Measurements from ENCODE around the gene USP49. TPM values are rescaled to one million over a fixed set of nuclear protein-coding genes. Genes with fewer than 3 reads are reported as not detected.

The USP49 gene
- total and polyA plus RNA-seq, 2 of the 4 experiments (the other 2 are of a cell fraction) = 1.4 to 2.1 TPM

DNA sequence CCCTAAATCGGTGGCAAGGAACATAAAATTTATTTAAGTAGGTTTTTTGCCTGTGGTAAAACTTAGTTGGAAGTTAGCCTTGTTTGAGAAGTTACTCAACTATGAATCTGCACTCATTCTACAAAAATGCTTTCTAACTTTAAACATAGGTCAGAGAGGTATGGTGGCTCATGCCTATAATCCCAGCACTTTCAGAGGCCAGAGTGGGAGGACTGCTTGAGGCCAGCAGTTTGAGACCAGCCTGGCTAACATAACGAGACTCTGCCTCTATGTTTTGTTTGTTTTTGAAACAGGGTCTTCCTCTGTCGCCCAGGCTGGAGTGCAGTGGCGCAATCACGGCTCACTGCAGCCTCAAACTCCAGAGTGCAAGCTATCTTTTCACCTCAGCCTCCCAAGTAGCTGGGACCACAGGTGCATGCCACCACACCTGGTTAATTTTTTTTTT lies 16.2 kb downstream of the USP49 start:
- peaks cover 3% of the 10 kb centered on the region; the same call in 1 of the 2 replicates for H4K20me1 ChIP-seq (ENCODE audit: insufficient read depth, low read length)
- H4K91ac ChIP-seq (ENCODE audit: insufficient read depth, low read depth, low read length) = peak overlapping the region; percentile 77; the same call in 1 of the 2 replicates
- peaks cover 8% of the 10 kb centered on the region; the same call in 1 of the 2 replicates for H3K9me1 ChIP-seq (ENCODE audit: insufficient read depth, low read length)
- peak overlapping the region; percentile 48 for H3K27ac ChIP-seq (ENCODE audit: insufficient read depth, low read length)
- TF ChIP-seq MAFK (IDR thresholded peaks at IDR 0.05; ENCODE audit: low read depth, low read length) = no peak
- 0 out of 2 replicates have a peak, but pooled peaks have one; percentile 16 for TF ChIP-seq FOS (IDR thresholded peaks at IDR 0.05; ENCODE audit: low read depth, low read length)
- TF ChIP-seq, protein P1, sequence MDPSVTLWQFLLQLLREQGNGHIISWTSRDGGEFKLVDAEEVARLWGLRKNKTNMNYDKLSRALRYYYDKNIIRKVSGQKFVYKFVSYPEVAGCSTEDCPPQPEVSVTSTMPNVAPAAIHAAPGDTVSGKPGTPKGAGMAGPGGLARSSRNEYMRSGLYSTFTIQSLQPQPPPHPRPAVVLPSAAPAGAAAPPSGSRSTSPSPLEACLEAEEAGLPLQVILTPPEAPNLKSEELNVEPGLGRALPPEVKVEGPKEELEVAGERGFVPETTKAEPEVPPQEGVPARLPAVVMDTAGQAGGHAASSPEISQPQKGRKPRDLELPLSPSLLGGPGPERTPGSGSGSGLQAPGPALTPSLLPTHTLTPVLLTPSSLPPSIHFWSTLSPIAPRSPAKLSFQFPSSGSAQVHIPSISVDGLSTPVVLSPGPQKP (IDR thresholded peaks at IDR 0.05; ENCODE audit: borderline replicate concordance, low read depth, low read length) = no peak
- TF ChIP-seq SMC3 (IDR thresholded peaks at IDR 0.05; ENCODE audit: low read depth, low read length) = no peak
- no peak for TF ChIP-seq RAD21 (IDR thresholded peaks at IDR 0.05; ENCODE audit: low read length)
- TF ChIP-seq MXI1 (IDR thresholded peaks at IDR 0.05; ENCODE audit: borderline replicate concordance, low read depth, low read length) = no peak
- no peak for TF ChIP-seq CHD1 (IDR thresholded peaks at IDR 0.05; ENCODE audit: low read depth, low read length)
- TF ChIP-seq CEBPB (IDR thresholded peaks at IDR 0.05; ENCODE audit: low read depth, low read length) = peak; percentile 40
- TF ChIP-seq RFX5 (IDR thresholded peaks at IDR 0.05; ENCODE audit: low read depth, low read length) = no peak
- TF ChIP-seq POLR2A (IDR thresholded peaks at IDR 0.05; ENCODE audit: low read depth, low read length) = no peak
- peak; percentile 85 for TF ChIP-seq RCOR1 (IDR thresholded peaks at IDR 0.05; ENCODE audit: insufficient replicate concordance, low read length)
- TF ChIP-seq NFE2L2 (IDR thresholded peaks at IDR 0.05; ENCODE audit: low read depth, low read length) = no peak
- no peak for TF ChIP-seq MAZ (IDR thresholded peaks at IDR 0.05; ENCODE audit: borderline replicate concordance, low read depth, low read length)
- no peak for TF ChIP-seq BHLHE40 (IDR thresholded peaks at IDR 0.05; ENCODE audit: low read depth, low read length)
- no peak overlapping the region for H3K4me3 ChIP-seq (ENCODE audit: insufficient read depth, low read depth, low read length)
- peak; percentile 83 for DNase-seq
- peak overlapping the region; percentile 92 for H2BK120ac ChIP-seq (ENCODE audit: low read depth, low read length)
- no TSS peak for BruUV-seq (replicated peaks)
- H3K27me3 ChIP-seq (ENCODE audit: control insufficient read depth, insufficient read depth, low read length) = no peaks in the 10 kb centered on the region
- peak overlapping the region in 1 of 2 experiments; percentile 81; a peak in 2 of 4 replicates for H4K8ac ChIP-seq (ENCODE audit: low read depth in 2 of 2, low read length in 2 of 2)
- CTCF ChIA-PET = interaction anchor here (0.6 to 1.2 kb wide), 2 partner anchors 20 to 46 kb away, joined by 3 read pairs; no protein-coding TSS in a partner anchor
- H2AK5ac ChIP-seq (ENCODE audit: low read depth, low read length) = no peak overlapping the region
- no peak overlapping the region; the same call in 1 of the 2 replicates for H3K4me2 ChIP-seq (ENCODE audit: low read depth, low read length)
- H3K36me3 ChIP-seq (ENCODE audit: control insufficient read depth, insufficient read depth, low read length) = no peaks in the 10 kb centered on the region
- peak overlapping the region; percentile 90; the same call in 1 of the 2 replicates for H3K56ac ChIP-seq (ENCODE audit: extremely low read depth, insufficient read depth, low read length)
- peak; percentile 90 for ATAC-seq (ENCODE audit: low read depth)
- H3K4ac ChIP-seq (ENCODE audit: low read depth, low read length) = peak overlapping the region; percentile 95
- intact Hi-C loops (cut with micrococcal nuclease) (loop anchor here (2.0 kb wide), 1 partner anchor 68 kb away; no protein-coding TSS in a partner anchor), in situ Hi-C loops (cut with MboI; ENCODE audit: low sequenced_read_pairs) (no loop called here), dilution Hi-C loops (cut with HindIII; ENCODE audit: low sequenced_read_pairs, unreplicated experiment) (no loop called here)
- H2AFZ ChIP-seq (replicated peaks; ENCODE audit: low read length, poor library complexity) = peak overlapping the region; percentile 67
- H3K23ac ChIP-seq (ENCODE audit: low read depth, low read length) = peak overlapping the region; percentile 95; the same call in 1 of the 2 replicates
- peak overlapping the region; percentile 96 for H2BK20ac ChIP-seq (ENCODE audit: low read depth, low read length)
- POLR2A ChIA-PET (ENCODE audit: unreplicated experiment) = no interaction called here
- H3K79me1 ChIP-seq (ENCODE audit: low read depth in 1 of 2, low read length in 2 of 2) = peaks cover 0 to 7% of the 10 kb centered on the region in 2 experiments; a peak in 2 of 4 replicates
- H2BK5ac ChIP-seq (ENCODE audit: low read depth, low read length, poor library complexity, severe bottlenecking) = peak overlapping the region; percentile 100
- no peaks in the 10 kb centered on the region for H3K9me3 ChIP-seq (ENCODE audit: control insufficient read depth, insufficient read depth, low read length)
- H2AK9ac ChIP-seq (replicated peaks; ENCODE audit: low read depth, low read length, poor library complexity) = no peak overlapping the region
- H3K4me1 ChIP-seq (ENCODE audit: control insufficient read depth, insufficient read depth, low read length) = peaks cover 5% of the 10 kb centered on the region; the same call in 1 of the 2 replicates
- H2BK15ac ChIP-seq (ENCODE audit: low read depth, low read length) = peak overlapping the region; percentile 80; the same call in 1 of the 3 replicates
- no peak overlapping the region for H3K9ac ChIP-seq (ENCODE audit: low read depth, low read length)
- no peak overlapping the region for H4K5ac ChIP-seq (ENCODE audit: low read depth, low read length)
- H3K14ac ChIP-seq (replicated peaks; ENCODE audit: low read depth, low read length) = peak overlapping the region; percentile 91
- H3K18ac ChIP-seq (ENCODE audit: low read depth, low read length) = no peak overlapping the region
- WGBS, 2 experiments (ENCODE audit: extremely low coverage in 2 of 2, insufficient read length in 1 of 2) = no CpG with 5 or more reads among the region's 5 CpGs

All from IMR-90 (cell line).